Heart left ventricle (tissue), 13 donors: Measurements from ENCODE around the gene KCNE4.

Experiments used
- CTCF ChIP-seq, 12 donors: fragments of 200-600 bp; sonication (generic) in 4 of 12; IDR thresholded peaks; one replicate each; pipeline versions ENCODE4 v1.5.0 to v1.8.0; 2018 to 2022; ENCODE audit warnings: antibody characterized with exemption in 12 of 12, mild to moderate bottlenecking in 5 of 12
- POLR2A ChIP-seq, 2 donors: fragments of 450-650 bp; IDR thresholded peaks; one replicate each; pipeline ENCODE4 v1.6.1; 2017; ENCODE audit warnings: antibody characterized with exemption in 2 of 2, mild to moderate bottlenecking in 2 of 2, moderate library complexity in 2 of 2
- donor health status: ischemic (EF 13 %, LVEDD 7.1; RV severe dilation, severe dysfunction).
- donor health status: DM: no; HTN: yes; CAD: no.
- donor health status: DM: no; HTN: no; CAD: no.
- donor health status: ischemic (EF 25% LVEDD 6.9; RV normal size, moderate dysfunction).
- donor health status: ischemic (EF 25% LVEDD 5.7; RV mildly dilated, moderate dysfunction).
- donor health status: ischemic (EF 35%, LVEDD 5.7; RV mildly dilated, moderate dysfunction).
- donor health status: nonischemic (EF 11% LVEDD 7.7; RV severe dilation, severe dysfunction).
- donor health status: DM: yes; HTN: yes; CAD: no.
- donor health status: PGD.
- donor health status: ischemic (EF 29% LVEDD 5.4; RV normal size, mild dysfunction).
- donor health status: nonischemic (EF 23%, LVEDD 6.1; RV moderate dilation, normal function).

- TF ChIP-seq CTCF (IDR thresholded peaks at IDR 0.05) = no peak
- TF ChIP-seq POLR2A (IDR thresholded peaks at IDR 0.05) = no peak
Observed at GRCh38 chr2:223065107-223065506, 13.1 kb downstream of the KCNE4 start.
